H1 (cell line): Measurements from ENCODE around the gene STARD13. TPM values are rescaled to one million over a fixed set of nuclear protein-coding genes. Genes with fewer than 3 reads are reported as not detected.

Experiments
- BACH1 ChIP-seq: IDR thresholded peaks from 2 replicates; pipeline ENCODE4 v1.6.1; 2012; ENCODE audit warnings: low read length, improper control_type of control experiment
- CHD2 ChIP-seq: IDR thresholded peaks from 2 replicates; pipeline ENCODE4 v1.6.1; 2012; ENCODE audit warnings: low read length, improper control_type of control experiment
- JUN ChIP-seq: IDR thresholded peaks from 2 replicates; pipeline ENCODE4 v1.6.1; 2011; ENCODE audit warnings: low read depth, mild to moderate bottlenecking, improper control_type of control experiment, low read length
- POLR2A ChIP-seq, 2 experiments: IDR thresholded peaks; 1 replicate in 1 of 2; 2 replicates in 1 of 2; pipeline ENCODE4 v1.6.1; 2011; ENCODE audit warnings: low read depth in 2 of 2, low read length in 2 of 2, mild to moderate bottlenecking in 2 of 2; ENCODE audit errors: control extremely low read depth in 1 of 2
- SIRT6 ChIP-seq: IDR thresholded peaks from one replicate; pipeline ENCODE4 v1.7.1; 2012; ENCODE audit warnings: low read length, inconsistent platforms
- SP2 ChIP-seq: IDR thresholded peaks from 2 replicates; pipeline ENCODE4 v1.6.1; 2012; ENCODE audit warnings: mild to moderate bottlenecking, low read length, inconsistent platforms
- TCF12 ChIP-seq: IDR thresholded peaks from 2 replicates; pipeline ENCODE4 v1.6.1; 2011; ENCODE audit warnings: low read depth, mild to moderate bottlenecking, low read length
- TEAD4 ChIP-seq: IDR thresholded peaks from 2 replicates; pipeline ENCODE4 v1.6.1; 2012; ENCODE audit warnings: low read depth, low read length, inconsistent platforms, mixed read lengths
- polyA plus RNA-seq, 7 experiments: library from polyadenylated mRNA; depleted of rRNA in 3 of 7; stranded (reverse) in 5 of 7; unstranded in 2 of 7; fragments of >200 nt in 5 of 7; fragments of 200-250 nt in 2 of 7; gene quantifications; 1 replicate in 5 of 7; 2 replicates in 1 of 7; 4 replicates in 1 of 7; pipeline versions ENCODE4 v1.2.1 to v1.2.3, GENCODE V29; 2011 to 2013; ENCODE audit warnings: missing spikeins in 2 of 7, mixed read lengths in 2 of 7
- total RNA-seq: library from RNA; stranded (reverse); fragmentation: NEBNext Ultra II Directional; extraction: Animal tissue kit (Norgen Biotek cat#: 25700); gene quantifications from 2 replicates; pipeline ENCODE4 v1.2.1, GENCODE V29; 2021
- TF ChIP-seq, protein P1 (sequence below): fragments of 300-600 bp; sonication (generic); IDR thresholded peaks from 2 replicates; pipeline ENCODE4 v1.7.1; 2012; ENCODE audit warnings: low read length, moderate library complexity, mild to moderate bottlenecking, inconsistent platforms; ENCODE audit not compliant: insufficient replicate concordance
- TF ChIP-seq, protein P2 (sequence below): IDR thresholded peaks from 2 replicates; pipeline ENCODE4 v1.6.1; 2011; ENCODE audit warnings: low read depth, mild to moderate bottlenecking, low read length; ENCODE audit not compliant: insufficient read depth

Gene STARD13
- total and polyA plus RNA-seq, 2 of the 8 experiments (the other 6 are each of a cell fraction or from before 2014, with no cell fraction given), result 0.82 to 2.9 TPM

DNA sequence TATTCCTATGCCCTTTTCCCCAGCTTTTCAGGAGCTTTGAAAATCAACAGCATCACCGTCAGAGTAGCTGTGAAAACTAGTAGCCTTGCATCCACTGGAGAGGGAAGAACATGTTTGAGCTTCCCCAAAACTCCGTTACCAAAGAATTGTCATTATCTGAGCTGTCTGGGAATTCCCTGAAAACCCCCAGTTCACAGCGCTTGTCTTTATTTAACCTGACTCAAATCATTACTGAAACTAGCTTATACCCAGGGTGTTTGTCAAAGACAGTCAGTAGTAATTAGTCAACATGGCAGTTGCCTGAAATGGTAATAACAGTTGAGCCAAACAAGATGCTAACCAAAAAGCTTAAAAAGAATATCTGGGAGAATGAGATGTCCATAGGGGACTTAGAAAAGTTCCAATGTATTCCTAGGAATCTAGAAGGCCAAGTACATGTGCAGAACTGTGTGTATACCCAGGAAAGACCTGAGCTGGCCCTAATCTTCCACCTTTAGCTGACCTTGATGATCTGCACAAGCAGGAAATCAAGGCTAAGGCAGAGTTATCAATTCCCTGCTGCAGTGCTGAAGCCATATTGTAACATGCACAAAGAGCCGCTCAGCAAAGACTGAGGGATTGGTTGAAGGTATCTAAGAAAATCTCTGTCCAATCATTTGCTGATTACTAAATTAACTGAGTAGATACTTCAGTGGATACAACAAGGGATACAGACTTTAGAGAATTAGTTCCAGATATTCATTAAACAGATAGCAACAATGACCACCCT is 138.5 kb downstream of the STARD13 start (continued):
- TF ChIP-seq, protein P1, sequence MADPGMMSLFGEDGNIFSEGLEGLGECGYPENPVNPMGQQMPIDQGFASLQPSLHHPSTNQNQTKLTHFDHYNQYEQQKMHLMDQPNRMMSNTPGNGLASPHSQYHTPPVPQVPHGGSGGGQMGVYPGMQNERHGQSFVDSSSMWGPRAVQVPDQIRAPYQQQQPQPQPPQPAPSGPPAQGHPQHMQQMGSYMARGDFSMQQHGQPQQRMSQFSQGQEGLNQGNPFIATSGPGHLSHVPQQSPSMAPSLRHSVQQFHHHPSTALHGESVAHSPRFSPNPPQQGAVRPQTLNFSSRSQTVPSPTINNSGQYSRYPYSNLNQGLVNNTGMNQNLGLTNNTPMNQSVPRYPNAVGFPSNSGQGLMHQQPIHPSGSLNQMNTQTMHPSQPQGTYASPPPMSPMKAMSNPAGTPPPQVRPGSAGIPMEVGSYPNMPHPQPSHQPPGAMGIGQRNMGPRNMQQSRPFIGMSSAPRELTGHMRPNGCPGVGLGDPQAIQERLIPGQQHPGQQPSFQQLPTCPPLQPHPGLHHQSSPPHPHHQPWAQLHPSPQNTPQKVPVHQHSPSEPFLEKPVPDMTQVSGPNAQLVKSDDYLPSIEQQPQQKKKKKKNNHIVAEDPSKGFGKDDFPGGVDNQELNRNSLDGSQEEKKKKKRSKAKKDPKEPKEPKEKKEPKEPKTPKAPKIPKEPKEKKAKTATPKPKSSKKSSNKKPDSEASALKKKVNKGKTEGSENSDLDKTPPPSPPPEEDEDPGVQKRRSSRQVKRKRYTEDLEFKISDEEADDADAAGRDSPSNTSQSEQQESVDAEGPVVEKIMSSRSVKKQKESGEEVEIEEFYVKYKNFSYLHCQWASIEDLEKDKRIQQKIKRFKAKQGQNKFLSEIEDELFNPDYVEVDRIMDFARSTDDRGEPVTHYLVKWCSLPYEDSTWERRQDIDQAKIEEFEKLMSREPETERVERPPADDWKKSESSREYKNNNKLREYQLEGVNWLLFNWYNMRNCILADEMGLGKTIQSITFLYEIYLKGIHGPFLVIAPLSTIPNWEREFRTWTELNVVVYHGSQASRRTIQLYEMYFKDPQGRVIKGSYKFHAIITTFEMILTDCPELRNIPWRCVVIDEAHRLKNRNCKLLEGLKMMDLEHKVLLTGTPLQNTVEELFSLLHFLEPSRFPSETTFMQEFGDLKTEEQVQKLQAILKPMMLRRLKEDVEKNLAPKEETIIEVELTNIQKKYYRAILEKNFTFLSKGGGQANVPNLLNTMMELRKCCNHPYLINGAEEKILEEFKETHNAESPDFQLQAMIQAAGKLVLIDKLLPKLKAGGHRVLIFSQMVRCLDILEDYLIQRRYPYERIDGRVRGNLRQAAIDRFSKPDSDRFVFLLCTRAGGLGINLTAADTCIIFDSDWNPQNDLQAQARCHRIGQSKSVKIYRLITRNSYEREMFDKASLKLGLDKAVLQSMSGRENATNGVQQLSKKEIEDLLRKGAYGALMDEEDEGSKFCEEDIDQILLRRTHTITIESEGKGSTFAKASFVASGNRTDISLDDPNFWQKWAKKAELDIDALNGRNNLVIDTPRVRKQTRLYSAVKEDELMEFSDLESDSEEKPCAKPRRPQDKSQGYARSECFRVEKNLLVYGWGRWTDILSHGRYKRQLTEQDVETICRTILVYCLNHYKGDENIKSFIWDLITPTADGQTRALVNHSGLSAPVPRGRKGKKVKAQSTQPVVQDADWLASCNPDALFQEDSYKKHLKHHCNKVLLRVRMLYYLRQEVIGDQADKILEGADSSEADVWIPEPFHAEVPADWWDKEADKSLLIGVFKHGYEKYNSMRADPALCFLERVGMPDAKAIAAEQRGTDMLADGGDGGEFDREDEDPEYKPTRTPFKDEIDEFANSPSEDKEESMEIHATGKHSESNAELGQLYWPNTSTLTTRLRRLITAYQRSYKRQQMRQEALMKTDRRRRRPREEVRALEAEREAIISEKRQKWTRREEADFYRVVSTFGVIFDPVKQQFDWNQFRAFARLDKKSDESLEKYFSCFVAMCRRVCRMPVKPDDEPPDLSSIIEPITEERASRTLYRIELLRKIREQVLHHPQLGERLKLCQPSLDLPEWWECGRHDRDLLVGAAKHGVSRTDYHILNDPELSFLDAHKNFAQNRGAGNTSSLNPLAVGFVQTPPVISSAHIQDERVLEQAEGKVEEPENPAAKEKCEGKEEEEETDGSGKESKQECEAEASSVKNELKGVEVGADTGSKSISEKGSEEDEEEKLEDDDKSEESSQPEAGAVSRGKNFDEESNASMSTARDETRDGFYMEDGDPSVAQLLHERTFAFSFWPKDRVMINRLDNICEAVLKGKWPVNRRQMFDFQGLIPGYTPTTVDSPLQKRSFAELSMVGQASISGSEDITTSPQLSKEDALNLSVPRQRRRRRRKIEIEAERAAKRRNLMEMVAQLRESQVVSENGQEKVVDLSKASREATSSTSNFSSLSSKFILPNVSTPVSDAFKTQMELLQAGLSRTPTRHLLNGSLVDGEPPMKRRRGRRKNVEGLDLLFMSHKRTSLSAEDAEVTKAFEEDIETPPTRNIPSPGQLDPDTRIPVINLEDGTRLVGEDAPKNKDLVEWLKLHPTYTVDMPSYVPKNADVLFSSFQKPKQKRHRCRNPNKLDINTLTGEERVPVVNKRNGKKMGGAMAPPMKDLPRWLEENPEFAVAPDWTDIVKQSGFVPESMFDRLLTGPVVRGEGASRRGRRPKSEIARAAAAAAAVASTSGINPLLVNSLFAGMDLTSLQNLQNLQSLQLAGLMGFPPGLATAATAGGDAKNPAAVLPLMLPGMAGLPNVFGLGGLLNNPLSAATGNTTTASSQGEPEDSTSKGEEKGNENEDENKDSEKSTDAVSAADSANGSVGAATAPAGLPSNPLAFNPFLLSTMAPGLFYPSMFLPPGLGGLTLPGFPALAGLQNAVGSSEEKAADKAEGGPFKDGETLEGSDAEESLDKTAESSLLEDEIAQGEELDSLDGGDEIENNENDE, result no peak
- TF ChIP-seq CHD2, result no peak
- no peak for TF ChIP-seq TEAD4
- no peak for TF ChIP-seq SIRT6
- TF ChIP-seq JUN, result no peak
- TF ChIP-seq SP2, result no peak
- TF ChIP-seq, protein P2, sequence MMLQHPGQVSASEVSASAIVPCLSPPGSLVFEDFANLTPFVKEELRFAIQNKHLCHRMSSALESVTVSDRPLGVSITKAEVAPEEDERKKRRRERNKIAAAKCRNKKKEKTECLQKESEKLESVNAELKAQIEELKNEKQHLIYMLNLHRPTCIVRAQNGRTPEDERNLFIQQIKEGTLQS, result no peak
- TF ChIP-seq TCF12, result no peak
- no peak for TF ChIP-seq BACH1
- no peak for TF ChIP-seq POLR2A (IDR thresholded peaks at IDR 0.05; ENCODE audit: control extremely low read depth in 1 of 2, low read depth in 2 of 2, low read length in 2 of 2)
